ENCODE measurements around the gene PHF2.

- no peak for TF ChIP-seq CTCF (conservative IDR thresholded peaks at IDR 0.05; ENCODE audit: low read depth, low read length)
- no peak for TF ChIP-seq RAD21 (IDR thresholded peaks at IDR 0.05; ENCODE audit: low read length)
- no peak for TF ChIP-seq MXI1 (IDR thresholded peaks at IDR 0.05; ENCODE audit: borderline replicate concordance, low read depth, low read length)
- no peak for TF ChIP-seq POLR2A (IDR thresholded peaks at IDR 0.05; ENCODE audit: low read depth, low read length)
Observed at GRCh38 chr9:93636667-93637066, 60.3 kb downstream of the PHF2 start.
